PC-3 (cell line): ENCODE results near the gene FASTK. TPM values are rescaled to one million over a fixed set of nuclear protein-coding genes. Genes with fewer than 3 reads are reported as not detected.
A peak's percentile ranks its signal among the peaks of the same experiment; 100 is the strongest.

ENCODE experiments used
- ATAC-seq: fragments of 200-7000 bp; cut with Tn5 transposase; 2 replicates; pipeline ENCODE4 v1.9.1; 2020; ENCODE audit warnings: mild to moderate bottlenecking, moderate library complexity
- BruUV-seq: library from RNA; stranded (reverse); fragments of 400-500 nt; replicated peaks from 2 replicates; lab custom pipeline; 2021; lab: Mats Ljungman, UMichigan
- CTCF ChIA-PET: fragments of 300-600 bp; sonication (Branson Sonifier 250); formaldehyde crosslinking; loops from one replicate; lab custom pipeline; 2022; ENCODE audit warnings: antibody characterized with exemption; lab: Charles Lee
- POLR2A ChIA-PET: fragments of 300-600 bp; sonication (Branson Sonifier 250); formaldehyde crosslinking; loops from one replicate; lab custom pipeline; 2022; ENCODE audit warnings: antibody characterized with exemption; ENCODE audit not compliant: unreplicated experiment; lab: Charles Lee
- DNase-seq: peaks from one replicate; pipeline ENCODE4 v3.0.0-alpha.2; 2015
- H2AFZ ChIP-seq: fragments of 300-600 bp; sonication (generic); 2 replicates; pipeline ENCODE4 v1.6.0; 2016; ENCODE audit warnings: antibody characterized with exemption, low read length
- H3F3A ChIP-seq: fragments of 300-600 bp; sonication (generic); one replicate; pipeline ENCODE4 v1.6.0; 2017; ENCODE audit warnings: antibody characterized with exemption, low read length, control low read depth, mild to moderate bottlenecking; ENCODE audit not compliant: unreplicated experiment
- H3K27ac ChIP-seq: fragments of 300-600 bp; sonication (generic); 2 replicates; pipeline ENCODE4 v1.5.1; 2016; ENCODE audit warnings: mild to moderate bottlenecking, low read length
- H3K27me3 ChIP-seq: fragments of 300-600 bp; sonication (generic); 2 replicates; pipeline ENCODE4 v1.6.1; 2016; ENCODE audit warnings: low read length, mixed read lengths
- H3K36me3 ChIP-seq: fragments of 300-600 bp; sonication (generic); 2 replicates; pipeline ENCODE4 v1.6.1; 2016; ENCODE audit warnings: low read depth, mixed run types, low read length, mixed read lengths
- H3K4me1 ChIP-seq: fragments of 300-600 bp; sonication (generic); 2 replicates; pipeline ENCODE4 v1.5.1; 2016; ENCODE audit warnings: low read length; ENCODE audit not compliant: insufficient read depth
- H3K4me2 ChIP-seq: fragments of 300-600 bp; sonication (generic); 2 replicates; pipeline ENCODE4 v1.6.0; 2016; ENCODE audit warnings: low read length
- H3K4me3 ChIP-seq: fragments of 300-600 bp; sonication (generic); 2 replicates; pipeline ENCODE4 v1.5.1; 2016; ENCODE audit warnings: mild to moderate bottlenecking, low read length, mixed read lengths
- H3K79me2 ChIP-seq: fragments of 300-600 bp; sonication (generic); 2 replicates; pipeline ENCODE4 v1.6.1; 2017; ENCODE audit warnings: low read length, mixed read lengths
- H3K9ac ChIP-seq: fragments of 300-600 bp; sonication (generic); 2 replicates; pipeline ENCODE4 v1.6.0; 2016; ENCODE audit warnings: mild to moderate bottlenecking, low read length
- H3K9me2 ChIP-seq: fragments of 300-600 bp; sonication (generic); replicated peaks from 2 replicates; pipeline ENCODE4 v1.6.1; 2016; ENCODE audit warnings: mixed run types, low read length, mixed read lengths
- H3K9me3 ChIP-seq: fragments of 300-600 bp; sonication (generic); 2 replicates; pipeline ENCODE4 v1.6.1; 2016; ENCODE audit warnings: low read length, mixed read lengths
- H4K20me1 ChIP-seq: fragments of 300-600 bp; sonication (generic); 2 replicates; pipeline ENCODE4 v1.6.1; 2016; ENCODE audit warnings: low read length, mixed read lengths
- EZH2 ChIP-seq: fragments of 300-600 bp; sonication (generic); IDR thresholded peaks from one replicate; pipeline ENCODE4 v1.6.1; 2017; ENCODE audit warnings: antibody characterized with exemption, mild to moderate bottlenecking, low read length; ENCODE audit not compliant: unreplicated experiment
- EZH2phosphoT487 ChIP-seq: fragments of 300-600 bp; sonication (generic); IDR thresholded peaks from 2 replicates; pipeline ENCODE4 v1.6.1; 2018; ENCODE audit warnings: mild to moderate bottlenecking, antibody characterized with exemption, low read length, borderline replicate concordance
- intact Hi-C: fragments of 100-400 bp; cut with micrococcal nuclease; formaldehyde crosslinking; loops from 2 replicates; pipeline ENCODE4 v1.9.0; 2023
- total RNA-seq: library from RNA; depleted of rRNA; stranded (reverse); fragments of >200 nt; gene quantifications from 2 replicates; pipeline ENCODE4 v1.2.3, GENCODE V29; 2014
- TF ChIP-seq, protein P1 (sequence below): fragments of 300-600 bp; sonication (generic); conservative IDR thresholded peaks from 2 replicates; pipeline ENCODE4 v1.5.1; 2017; ENCODE audit warnings: antibody characterized with exemption, low read depth, mild to moderate bottlenecking, low read length

The FASTK gene
- total RNA-seq, 1 experiment from 2014 or later: 163 TPM

DNA sequence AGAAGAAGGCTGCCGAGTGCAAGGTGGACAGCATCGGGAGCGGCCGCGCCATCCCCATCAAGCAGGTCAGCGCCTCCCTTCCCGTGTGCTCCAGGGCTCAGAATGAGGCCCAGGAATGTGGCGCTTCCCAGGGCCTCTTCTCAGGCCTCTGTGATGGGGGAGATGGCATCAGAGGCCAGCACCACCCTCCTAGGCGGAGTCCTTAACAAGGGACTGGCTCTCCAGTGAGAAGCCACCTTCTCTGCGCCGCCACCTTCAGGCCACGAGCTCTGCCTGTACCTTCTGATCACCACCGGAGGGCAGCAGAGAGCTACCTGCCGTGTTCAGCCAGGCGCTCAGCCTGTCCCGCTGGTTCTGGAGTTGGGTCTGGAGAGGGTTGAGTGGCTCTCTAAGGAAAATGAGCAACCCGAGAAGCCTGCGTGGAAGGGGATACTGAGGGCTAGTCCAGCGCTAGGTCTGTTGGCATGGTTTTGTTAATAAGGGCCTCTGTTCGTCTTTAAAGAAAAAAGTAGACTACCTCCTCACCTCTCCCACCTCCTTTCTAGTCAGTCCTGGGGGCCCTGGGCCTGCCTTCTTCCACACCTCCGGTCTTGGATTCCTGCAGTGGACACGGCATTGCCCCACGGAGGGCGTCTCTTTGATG is 43.3 kb upstream of the FASTK start:
- H3K9ac ChIP-seq: no peak overlapping the region
- no peaks in the 10 kb centered on the region for H4K20me1 ChIP-seq
- no peaks in the 10 kb centered on the region for H3K9me3 ChIP-seq
- DNase-seq (peak; percentile 86), ATAC-seq (peak; percentile 94)
- no peaks in the 10 kb centered on the region for H3K79me2 ChIP-seq
- intact Hi-C loops: loop anchor here (1.0 to 2.0 kb wide), 2 partner anchors 48 to 179 kb away; no protein-coding TSS in a partner anchor
- H3F3A ChIP-seq: no peaks in the 10 kb centered on the region
- no peaks in the 10 kb centered on the region for H3K27me3 ChIP-seq
- TF ChIP-seq EZH2phosphoT487: no peak
- TF ChIP-seq, protein P1, sequence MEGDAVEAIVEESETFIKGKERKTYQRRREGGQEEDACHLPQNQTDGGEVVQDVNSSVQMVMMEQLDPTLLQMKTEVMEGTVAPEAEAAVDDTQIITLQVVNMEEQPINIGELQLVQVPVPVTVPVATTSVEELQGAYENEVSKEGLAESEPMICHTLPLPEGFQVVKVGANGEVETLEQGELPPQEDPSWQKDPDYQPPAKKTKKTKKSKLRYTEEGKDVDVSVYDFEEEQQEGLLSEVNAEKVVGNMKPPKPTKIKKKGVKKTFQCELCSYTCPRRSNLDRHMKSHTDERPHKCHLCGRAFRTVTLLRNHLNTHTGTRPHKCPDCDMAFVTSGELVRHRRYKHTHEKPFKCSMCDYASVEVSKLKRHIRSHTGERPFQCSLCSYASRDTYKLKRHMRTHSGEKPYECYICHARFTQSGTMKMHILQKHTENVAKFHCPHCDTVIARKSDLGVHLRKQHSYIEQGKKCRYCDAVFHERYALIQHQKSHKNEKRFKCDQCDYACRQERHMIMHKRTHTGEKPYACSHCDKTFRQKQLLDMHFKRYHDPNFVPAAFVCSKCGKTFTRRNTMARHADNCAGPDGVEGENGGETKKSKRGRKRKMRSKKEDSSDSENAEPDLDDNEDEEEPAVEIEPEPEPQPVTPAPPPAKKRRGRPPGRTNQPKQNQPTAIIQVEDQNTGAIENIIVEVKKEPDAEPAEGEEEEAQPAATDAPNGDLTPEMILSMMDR: peak; percentile 98
- no peaks in the 10 kb centered on the region for H3K4me1 ChIP-seq
- POLR2A ChIA-PET: interaction anchor here (0.6 kb wide), 1 partner anchor 96 kb away, joined by 5 read pairs; the partner anchor contains the start of gene ABCB8
- no peak overlapping the region for H3K4me2 ChIP-seq
- H3K9me2 ChIP-seq: no peaks in the 10 kb centered on the region
- BruUV-seq: no TSS peak
- H3K4me3 ChIP-seq: no peak overlapping the region
- H2AFZ ChIP-seq: no peak overlapping the region
- H3K27ac ChIP-seq: no peak overlapping the region
- peaks cover 11% of the 10 kb centered on the region for H3K36me3 ChIP-seq
- CTCF ChIA-PET: interaction anchor here (0.7 to 1.4 kb wide), 6 partner anchors 16 to 103 kb away, joined by 3 to 10 read pairs (median 4); partner anchors contain the start of gene ABCF2

DNA sequence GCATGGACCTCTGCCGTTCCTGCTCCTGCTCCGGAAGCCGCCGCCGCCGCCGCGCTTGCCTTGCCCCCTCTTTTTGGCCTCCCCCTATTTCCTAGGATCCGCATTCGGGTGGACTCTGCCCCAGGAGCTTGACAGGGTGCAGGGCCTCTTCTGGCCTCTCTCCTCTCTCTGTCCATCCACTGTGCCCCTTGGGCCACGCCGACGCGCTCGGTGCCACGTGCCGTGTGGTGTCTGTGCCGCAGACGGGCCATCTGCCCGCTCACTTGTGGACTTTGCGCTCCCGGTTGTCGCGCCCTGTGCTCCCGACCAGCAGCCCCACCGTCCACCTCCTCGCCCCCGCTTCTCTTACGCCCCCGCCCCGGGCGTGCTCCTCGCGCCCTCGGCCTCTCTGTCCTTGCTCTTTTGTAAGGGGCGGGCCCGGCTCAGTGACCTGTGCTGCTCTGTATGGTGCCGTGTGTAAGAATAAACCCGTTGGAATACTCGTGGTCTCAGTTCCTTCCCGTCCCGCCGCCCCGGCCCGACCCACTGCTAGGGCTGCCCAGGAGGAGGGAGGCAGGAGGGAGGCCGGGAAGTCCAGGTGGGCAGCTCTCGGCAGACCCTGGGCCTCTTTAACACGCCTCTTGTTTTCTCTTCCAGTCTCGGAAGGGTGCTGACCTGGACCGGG is 42.7 kb upstream of the FASTK start:
- Histone ChIP-seq H3K4me1 (no peaks in the 10 kb centered on the region), H3K4me3 (no peak overlapping the region), H3K79me2 (no peaks in the 10 kb centered on the region), H4K20me1 (no peaks in the 10 kb centered on the region), H3K27me3 (no peaks in the 10 kb centered on the region), H3K9ac (no peak overlapping the region), H3K36me3 (peaks cover 11% of the 10 kb centered on the region), H3K9me3 (no peaks in the 10 kb centered on the region), H3K4me2 (no peak overlapping the region), H2AFZ (no peak overlapping the region), H3F3A (no peaks in the 10 kb centered on the region), H3K27ac (no peak overlapping the region), H3K9me2 (no peaks in the 10 kb centered on the region)
- TF ChIP-seq EZH2: no peak
- TF ChIP-seq, protein P1: no peak
- BruUV-seq: no TSS peak
- intact Hi-C loops: no loop called here
- ChIA-PET POLR2A (no interaction called here), CTCF (interaction anchor here (0.7 to 1.4 kb wide), 6 partner anchors 16 to 104 kb away, joined by 3 to 10 read pairs (median 4); partner anchors contain the start of gene ABCF2)
- DNase-seq: no peak
- ATAC-seq: no peak

DNA sequence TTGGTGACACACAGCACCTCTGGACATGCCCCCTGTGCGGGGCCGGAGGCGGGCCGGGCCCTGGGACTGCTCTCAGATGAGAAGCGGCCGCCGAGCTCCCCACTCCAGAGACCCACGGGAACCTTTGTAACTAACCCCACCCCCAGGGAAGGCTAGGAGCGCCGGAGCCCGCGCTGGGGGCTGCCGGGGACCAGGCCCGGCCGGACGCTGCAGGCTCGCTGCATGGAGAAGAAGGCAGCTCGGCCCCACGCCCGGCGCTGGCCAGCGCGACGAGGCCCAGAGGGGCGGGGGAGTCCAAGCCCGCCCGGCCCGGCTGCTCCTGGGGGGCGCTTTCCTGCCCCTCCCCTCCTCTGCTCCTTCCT is 42.2 kb upstream of the FASTK start:
- Histone ChIP-seq H3K9me2 (no peaks in the 10 kb centered on the region), H3K79me2 (no peaks in the 10 kb centered on the region), H3K27ac (no peak overlapping the region), H4K20me1 (no peaks in the 10 kb centered on the region), H3K9ac (no peak overlapping the region), H3K4me1 (no peaks in the 10 kb centered on the region), H3K4me2 (no peak overlapping the region), H3F3A (no peaks in the 10 kb centered on the region), H3K9me3 (no peaks in the 10 kb centered on the region), H2AFZ (no peak overlapping the region), H3K4me3 (no peak overlapping the region), H3K36me3 (peaks cover 11% of the 10 kb centered on the region), H3K27me3 (no peaks in the 10 kb centered on the region)
- DNase-seq (no peak), ATAC-seq (no peak)
- BruUV-seq: no TSS peak
- ChIA-PET POLR2A (no interaction called here), CTCF (no interaction called here)
- TF ChIP-seq, protein P1: no peak
- TF ChIP-seq EZH2 (no peak), EZH2phosphoT487 (no peak)
- intact Hi-C loops: no loop called here
